GM12874 (cell line): Measurements from ENCODE around the gene ABHD17C.

ENCODE experiments used
- CTCF ChIP-seq: IDR thresholded peaks from 2 replicates; pipeline ENCODE4 v1.5.1; 2011; ENCODE audit warnings: low read depth, mild to moderate bottlenecking, control low read depth, low read length, moderate library complexity; ENCODE audit not compliant: insufficient read depth

The ABHD17C gene

GRCh38 chr15:80679167-80679803 lies 15.8 kb upstream of the ABHD17C start:
- no peak for TF ChIP-seq CTCF

DNA sequence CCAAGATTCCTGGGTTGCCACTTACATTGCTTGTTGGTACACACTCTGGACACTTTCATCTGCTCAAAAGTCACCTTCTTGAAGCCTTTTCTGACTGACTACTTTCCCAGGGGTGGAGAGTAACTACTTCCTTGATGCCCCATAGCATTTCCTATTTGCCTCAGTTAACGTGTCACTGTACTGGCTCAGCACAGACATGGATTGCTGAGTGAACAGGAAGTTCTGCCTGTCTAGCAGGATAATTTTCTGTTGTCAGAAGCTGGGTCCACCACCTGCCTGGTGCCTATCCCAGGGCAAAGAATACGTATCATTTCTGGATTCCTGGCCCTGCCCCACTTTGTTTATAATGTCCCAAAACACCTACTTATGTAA lies 15.3 kb upstream of the ABHD17C start:
- TF ChIP-seq CTCF: no peak

DNA sequence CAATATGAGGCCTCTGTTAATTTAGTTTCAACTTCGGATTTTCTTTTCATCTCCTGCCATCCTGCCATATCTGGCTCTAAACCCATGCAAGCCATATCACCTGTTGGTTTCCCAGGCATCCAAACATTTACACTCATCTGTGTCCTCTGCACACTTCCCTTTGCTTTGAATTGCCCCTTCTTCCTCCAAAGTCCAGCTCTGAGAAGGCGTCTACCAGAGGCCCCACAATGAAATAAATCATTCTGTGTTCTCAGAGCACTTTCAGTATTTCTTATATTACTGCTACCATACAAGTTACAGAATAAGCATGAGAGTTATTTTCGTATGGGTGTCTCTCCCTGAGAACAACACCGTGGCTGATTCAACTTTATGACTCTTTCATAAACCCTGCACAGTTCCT lies 12.9 kb upstream of the ABHD17C start:
- TF ChIP-seq CTCF: no peak

GRCh38 chr15:80684697-80685096 lies 10.4 kb upstream of the ABHD17C start:
- no peak for TF ChIP-seq CTCF

GRCh38 chr15:80685628-80686027 lies 9.5 kb upstream of the ABHD17C start:
- TF ChIP-seq CTCF: no peak

DNA sequence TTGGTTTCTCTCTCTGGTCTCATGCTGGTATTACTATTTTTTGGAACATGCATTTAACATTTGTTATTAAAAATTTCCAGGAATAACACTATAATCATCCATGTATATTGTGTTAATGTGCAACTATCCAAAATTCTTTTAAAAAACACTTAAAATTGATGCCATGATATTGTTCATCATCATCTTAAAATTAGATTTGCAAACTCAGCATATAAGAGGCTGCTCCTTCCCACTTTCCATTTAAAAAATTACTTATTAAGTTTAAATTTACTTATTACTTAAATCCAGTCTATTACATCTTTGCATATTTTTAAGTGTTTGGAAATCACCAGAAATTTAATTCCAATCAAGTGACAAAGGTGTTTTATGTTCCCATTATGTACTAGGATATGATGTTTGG lies 5.8 kb upstream of the ABHD17C start:
- no peak for TF ChIP-seq CTCF

GRCh38 chr15:80689716-80690115 lies 5.4 kb upstream of the ABHD17C start:
- no peak for TF ChIP-seq CTCF
